SK-N-SH treated with all-trans-retinoic acid at 6 μM for 48 hours (cell line): ENCODE measurements around the gene TMEM235.

Source experiments
- ATAC-seq: fragments of 200-7000 bp; cut with Tn5 transposase; 3 replicates; pipeline ENCODE4 v1.9.1; 2020; ENCODE audit warnings: mild to moderate bottlenecking, moderate library complexity
- ARNTL ChIP-seq: fragments of 450-650 bp; formaldehyde crosslinking; IDR thresholded peaks from 2 replicates; pipeline ENCODE4 v1.5.0; 2020; ENCODE audit warnings: low read depth, mild to moderate bottlenecking, moderate library complexity, borderline replicate concordance
- CSDC2 ChIP-seq: fragments of 250-450 bp; sonication (Bioruptor Pico); IDR thresholded peaks from 2 replicates; pipeline ENCODE4 v1.5.0; 2020; ENCODE audit warnings: mild to moderate bottlenecking, moderate library complexity
- ESRRG ChIP-seq: fragments of 250-450 bp; sonication (Bioruptor Pico); IDR thresholded peaks from 2 replicates; pipeline ENCODE4 v1.6.1; 2021; ENCODE audit warnings: mild to moderate bottlenecking
- RARB ChIP-seq: fragments of 250-450 bp; sonication (Bioruptor Pico); IDR thresholded peaks from 2 replicates; pipeline ENCODE4 v1.8.0; 2021; ENCODE audit warnings: mild to moderate bottlenecking, moderate library complexity
- TCF4 ChIP-seq: fragments of 250-450 bp; sonication (Bioruptor Pico); IDR thresholded peaks from 2 replicates; pipeline ENCODE4 v1.8.0; 2021; ENCODE audit warnings: mild to moderate bottlenecking, moderate library complexity, borderline replicate concordance
- TOX ChIP-seq: fragments of 250-450 bp; sonication (Bioruptor Pico); IDR thresholded peaks from 2 replicates; pipeline ENCODE4 v1.8.0; 2021; ENCODE audit warnings: mild to moderate bottlenecking, moderate library complexity, borderline replicate concordance
- ZC3H10 ChIP-seq: fragments of 250-450 bp; sonication (Bioruptor Pico); IDR thresholded peaks from 2 replicates; pipeline ENCODE4 v1.5.1; 2021; ENCODE audit warnings: mild to moderate bottlenecking, moderate library complexity
- ZFP3 ChIP-seq: fragments of 250-450 bp; sonication (Bioruptor Pico); IDR thresholded peaks from 2 replicates; pipeline ENCODE4 v1.5.0; 2020; ENCODE audit warnings: mild to moderate bottlenecking, moderate library complexity
- ZNF565 ChIP-seq: fragments of 450-650 bp; formaldehyde crosslinking; conservative IDR thresholded peaks from 2 replicates; pipeline ENCODE4 v1.5.0; 2020; ENCODE audit warnings: low read depth, mild to moderate bottlenecking, moderate library complexity
- ZNF70 ChIP-seq: fragments of 450-650 bp; formaldehyde crosslinking; IDR thresholded peaks from 2 replicates; pipeline ENCODE4 v1.5.0; 2020; ENCODE audit warnings: mild to moderate bottlenecking, moderate library complexity
- ZNF8 ChIP-seq: fragments of 450-650 bp; formaldehyde crosslinking; IDR thresholded peaks from 2 replicates; pipeline ENCODE4 v1.5.0; 2020; ENCODE audit warnings: mild to moderate bottlenecking, moderate library complexity
- TF ChIP-seq, protein P1 (sequence below): fragments of 250-450 bp; sonication (Bioruptor Pico); IDR thresholded peaks from 2 replicates; pipeline ENCODE4 v1.8.0; 2020; ENCODE audit warnings: mild to moderate bottlenecking, moderate library complexity, borderline replicate concordance
- TF ChIP-seq, protein P2 (sequence below): fragments of 250-450 bp; sonication (Bioruptor Pico); IDR thresholded peaks from 2 replicates; pipeline ENCODE4 v1.5.0; 2020; ENCODE audit warnings: mild to moderate bottlenecking, moderate library complexity
- TF ChIP-seq, protein P3 (sequence below): fragments of 250-450 bp; sonication (Bioruptor Pico); IDR thresholded peaks from 2 replicates; pipeline ENCODE4 v1.5.1; 2020; ENCODE audit warnings: low read depth, mild to moderate bottlenecking, moderate library complexity
- TF ChIP-seq, protein P4 (sequence below): fragments of 250-450 bp; sonication (Bioruptor Pico); IDR thresholded peaks from 2 replicates; pipeline ENCODE4 v1.8.0; 2021; ENCODE audit warnings: low read depth, mild to moderate bottlenecking, moderate library complexity, borderline replicate concordance

Gene TMEM235

DNA sequence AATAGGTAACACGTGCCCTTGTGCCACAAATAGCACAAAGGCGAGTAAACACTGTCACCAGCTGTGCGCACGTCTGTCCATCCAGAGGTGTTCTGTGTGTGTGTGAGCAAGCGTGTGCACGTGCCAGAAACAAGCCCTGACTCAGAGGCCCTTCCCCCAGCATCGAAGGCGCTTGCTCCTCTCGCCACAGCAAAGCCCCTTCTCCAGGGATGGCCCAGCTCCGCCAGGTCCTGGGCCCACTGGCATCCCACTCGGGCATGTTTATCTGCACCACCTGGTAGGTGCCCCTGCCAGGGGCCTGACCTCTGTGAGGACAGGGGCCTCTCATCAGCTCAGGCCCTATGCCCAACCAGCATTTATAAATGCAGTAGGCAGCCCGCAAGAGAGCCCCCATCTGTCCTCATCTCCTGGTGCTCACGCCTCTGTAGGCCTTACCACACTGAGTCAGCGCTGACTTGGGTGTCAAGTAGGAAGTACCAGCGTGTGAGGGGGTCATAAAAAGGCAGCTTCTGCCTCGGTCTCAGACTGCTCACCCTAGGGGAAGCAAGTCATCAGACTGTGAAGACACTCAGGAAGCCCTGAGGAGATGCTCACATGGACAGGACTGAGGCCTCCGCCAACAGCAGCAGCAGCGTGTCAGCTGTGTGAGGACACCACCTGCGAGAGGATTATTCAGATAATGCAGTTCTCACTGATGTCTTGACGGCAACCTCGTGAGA lies 10.8 kb downstream of the TMEM235 start:
- TF ChIP-seq ZNF565 (CRISPR knock-in tag) (no peak), CSDC2 (no peak), ZFP3 (CRISPR knock-in tag) (no peak), ARNTL (no peak), ESRRG (CRISPR knock-in tag) (no peak), ZC3H10 (CRISPR knock-in tag) (no peak), TOX (CRISPR knock-in tag) (no peak)
- TF ChIP-seq, protein P1, sequence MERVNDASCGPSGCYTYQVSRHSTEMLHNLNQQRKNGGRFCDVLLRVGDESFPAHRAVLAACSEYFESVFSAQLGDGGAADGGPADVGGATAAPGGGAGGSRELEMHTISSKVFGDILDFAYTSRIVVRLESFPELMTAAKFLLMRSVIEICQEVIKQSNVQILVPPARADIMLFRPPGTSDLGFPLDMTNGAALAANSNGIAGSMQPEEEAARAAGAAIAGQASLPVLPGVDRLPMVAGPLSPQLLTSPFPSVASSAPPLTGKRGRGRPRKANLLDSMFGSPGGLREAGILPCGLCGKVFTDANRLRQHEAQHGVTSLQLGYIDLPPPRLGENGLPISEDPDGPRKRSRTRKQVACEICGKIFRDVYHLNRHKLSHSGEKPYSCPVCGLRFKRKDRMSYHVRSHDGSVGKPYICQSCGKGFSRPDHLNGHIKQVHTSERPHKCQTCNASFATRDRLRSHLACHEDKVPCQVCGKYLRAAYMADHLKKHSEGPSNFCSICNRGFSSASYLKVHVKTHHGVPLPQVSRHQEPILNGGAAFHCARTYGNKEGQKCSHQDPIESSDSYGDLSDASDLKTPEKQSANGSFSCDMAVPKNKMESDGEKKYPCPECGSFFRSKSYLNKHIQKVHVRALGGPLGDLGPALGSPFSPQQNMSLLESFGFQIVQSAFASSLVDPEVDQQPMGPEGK (CRISPR knock-in tag): no peak
- no peak for ATAC-seq

DNA sequence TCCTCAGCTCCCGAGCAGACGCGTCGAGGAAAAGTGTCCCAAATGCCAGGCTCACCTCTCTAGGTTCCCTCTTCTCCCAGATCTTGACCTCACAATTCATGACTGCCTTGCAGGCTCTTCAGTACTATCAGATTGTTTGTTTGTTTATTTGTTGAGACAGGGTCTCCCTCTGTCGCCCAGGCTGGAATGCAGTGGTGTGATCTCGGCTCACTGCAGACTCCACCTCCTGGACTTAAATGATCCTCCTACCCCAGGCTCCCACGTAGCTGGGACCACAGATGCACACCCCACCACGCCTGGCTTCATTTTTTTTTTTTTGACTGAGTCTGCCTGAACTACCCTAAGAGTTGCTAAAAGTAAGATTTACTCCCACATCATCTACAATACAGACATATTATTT lies 15.9 kb downstream of the TMEM235 start:
- ATAC-seq: no peak
- TF ChIP-seq, protein P2, sequence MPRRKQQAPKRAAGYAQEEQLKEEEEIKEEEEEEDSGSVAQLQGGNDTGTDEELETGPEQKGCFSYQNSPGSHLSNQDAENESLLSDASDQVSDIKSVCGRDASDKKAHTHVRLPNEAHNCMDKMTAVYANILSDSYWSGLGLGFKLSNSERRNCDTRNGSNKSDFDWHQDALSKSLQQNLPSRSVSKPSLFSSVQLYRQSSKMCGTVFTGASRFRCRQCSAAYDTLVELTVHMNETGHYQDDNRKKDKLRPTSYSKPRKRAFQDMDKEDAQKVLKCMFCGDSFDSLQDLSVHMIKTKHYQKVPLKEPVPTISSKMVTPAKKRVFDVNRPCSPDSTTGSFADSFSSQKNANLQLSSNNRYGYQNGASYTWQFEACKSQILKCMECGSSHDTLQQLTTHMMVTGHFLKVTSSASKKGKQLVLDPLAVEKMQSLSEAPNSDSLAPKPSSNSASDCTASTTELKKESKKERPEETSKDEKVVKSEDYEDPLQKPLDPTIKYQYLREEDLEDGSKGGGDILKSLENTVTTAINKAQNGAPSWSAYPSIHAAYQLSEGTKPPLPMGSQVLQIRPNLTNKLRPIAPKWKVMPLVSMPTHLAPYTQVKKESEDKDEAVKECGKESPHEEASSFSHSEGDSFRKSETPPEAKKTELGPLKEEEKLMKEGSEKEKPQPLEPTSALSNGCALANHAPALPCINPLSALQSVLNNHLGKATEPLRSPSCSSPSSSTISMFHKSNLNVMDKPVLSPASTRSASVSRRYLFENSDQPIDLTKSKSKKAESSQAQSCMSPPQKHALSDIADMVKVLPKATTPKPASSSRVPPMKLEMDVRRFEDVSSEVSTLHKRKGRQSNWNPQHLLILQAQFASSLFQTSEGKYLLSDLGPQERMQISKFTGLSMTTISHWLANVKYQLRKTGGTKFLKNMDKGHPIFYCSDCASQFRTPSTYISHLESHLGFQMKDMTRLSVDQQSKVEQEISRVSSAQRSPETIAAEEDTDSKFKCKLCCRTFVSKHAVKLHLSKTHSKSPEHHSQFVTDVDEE (CRISPR knock-in tag): no peak
- TF ChIP-seq, protein P3, sequence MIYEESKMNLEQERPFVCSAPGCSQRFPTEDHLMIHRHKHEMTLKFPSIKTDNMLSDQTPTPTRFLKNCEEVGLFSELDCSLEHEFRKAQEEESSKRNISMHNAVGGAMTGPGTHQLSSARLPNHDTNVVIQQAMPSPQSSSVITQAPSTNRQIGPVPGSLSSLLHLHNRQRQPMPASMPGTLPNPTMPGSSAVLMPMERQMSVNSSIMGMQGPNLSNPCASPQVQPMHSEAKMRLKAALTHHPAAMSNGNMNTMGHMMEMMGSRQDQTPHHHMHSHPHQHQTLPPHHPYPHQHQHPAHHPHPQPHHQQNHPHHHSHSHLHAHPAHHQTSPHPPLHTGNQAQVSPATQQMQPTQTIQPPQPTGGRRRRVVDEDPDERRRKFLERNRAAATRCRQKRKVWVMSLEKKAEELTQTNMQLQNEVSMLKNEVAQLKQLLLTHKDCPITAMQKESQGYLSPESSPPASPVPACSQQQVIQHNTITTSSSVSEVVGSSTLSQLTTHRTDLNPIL: no peak
- no peak for TF ChIP-seq ZNF70 (CRISPR knock-in tag)
- no peak for TF ChIP-seq ZNF565 (CRISPR knock-in tag)
- no peak for TF ChIP-seq ZNF8
- TF ChIP-seq ZFP3 (CRISPR knock-in tag): no peak

DNA sequence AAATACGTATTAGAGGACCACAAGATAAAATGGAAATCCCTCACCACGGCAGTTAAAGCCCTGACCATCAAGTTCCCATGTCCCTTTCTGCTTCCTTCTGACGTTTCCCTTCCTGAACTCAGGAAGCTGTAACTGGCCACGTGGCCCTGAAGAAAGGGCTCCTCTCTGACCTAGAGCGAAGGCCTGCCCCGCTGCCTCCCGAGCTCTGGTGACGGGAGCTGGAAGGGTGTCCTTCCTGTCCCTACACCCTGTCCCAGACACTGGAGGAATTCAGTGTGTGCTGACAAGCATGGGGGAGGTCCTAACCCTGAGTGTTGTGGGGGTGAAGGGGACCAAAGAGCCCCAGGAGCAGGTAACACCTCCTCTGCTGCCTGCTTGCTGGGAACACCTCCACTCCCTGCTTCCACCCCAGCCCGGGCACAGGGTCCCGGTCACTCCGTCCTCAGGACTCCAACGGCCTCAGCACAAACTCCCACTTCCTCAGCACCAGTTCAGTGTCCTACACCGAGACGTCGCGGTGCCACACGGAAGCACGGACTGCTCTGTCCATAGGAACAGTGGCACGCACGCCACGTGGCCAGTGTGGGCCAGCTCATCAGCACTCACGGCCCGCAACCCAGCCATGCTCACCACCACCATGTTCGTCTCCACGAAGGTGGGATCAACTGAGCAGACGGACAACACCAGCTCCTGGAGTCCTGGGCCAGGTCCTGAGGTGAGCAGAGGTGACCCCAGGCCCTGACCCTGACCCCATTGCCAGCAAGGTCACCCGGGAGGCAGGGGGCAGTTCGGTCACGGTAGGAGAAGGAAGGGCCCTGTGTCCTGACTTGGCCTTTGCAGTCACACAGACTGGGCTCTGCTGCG lies 16.9 kb downstream of the TMEM235 start:
- TF ChIP-seq TCF4 (CRISPR knock-in tag): no peak
- TF ChIP-seq, protein P1 (CRISPR knock-in tag): no peak
- TF ChIP-seq, protein P4, sequence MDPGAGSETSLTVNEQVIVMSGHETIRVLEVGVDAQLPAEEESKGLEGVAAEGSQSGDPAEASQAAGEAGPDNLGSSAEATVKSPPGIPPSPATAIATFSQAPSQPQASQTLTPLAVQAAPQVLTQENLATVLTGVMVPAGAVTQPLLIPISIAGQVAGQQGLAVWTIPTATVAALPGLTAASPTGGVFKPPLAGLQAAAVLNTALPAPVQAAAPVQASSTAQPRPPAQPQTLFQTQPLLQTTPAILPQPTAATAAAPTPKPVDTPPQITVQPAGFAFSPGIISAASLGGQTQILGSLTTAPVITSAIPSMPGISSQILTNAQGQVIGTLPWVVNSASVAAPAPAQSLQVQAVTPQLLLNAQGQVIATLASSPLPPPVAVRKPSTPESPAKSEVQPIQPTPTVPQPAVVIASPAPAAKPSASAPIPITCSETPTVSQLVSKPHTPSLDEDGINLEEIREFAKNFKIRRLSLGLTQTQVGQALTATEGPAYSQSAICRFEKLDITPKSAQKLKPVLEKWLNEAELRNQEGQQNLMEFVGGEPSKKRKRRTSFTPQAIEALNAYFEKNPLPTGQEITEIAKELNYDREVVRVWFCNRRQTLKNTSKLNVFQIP: no peak
- TF ChIP-seq RARB (CRISPR knock-in tag): no peak
- TF ChIP-seq ZNF70 (CRISPR knock-in tag): no peak
- no peak for ATAC-seq
